GM18499 (cell line): ENCODE data around the gene XPNPEP1.
A peak's percentile ranks its signal among the peaks of the same experiment; 100 is the strongest.

Experiments used
- ATAC-seq: cut with Tn5 transposase; IDR thresholded peaks from one replicate; pipeline ENCODE4 v1.9.1; 2021; ENCODE audit warnings: moderate number of reproducible peaks; ENCODE audit not compliant: insufficient read depth, unreplicated experiment

Gene XPNPEP1

DNA sequence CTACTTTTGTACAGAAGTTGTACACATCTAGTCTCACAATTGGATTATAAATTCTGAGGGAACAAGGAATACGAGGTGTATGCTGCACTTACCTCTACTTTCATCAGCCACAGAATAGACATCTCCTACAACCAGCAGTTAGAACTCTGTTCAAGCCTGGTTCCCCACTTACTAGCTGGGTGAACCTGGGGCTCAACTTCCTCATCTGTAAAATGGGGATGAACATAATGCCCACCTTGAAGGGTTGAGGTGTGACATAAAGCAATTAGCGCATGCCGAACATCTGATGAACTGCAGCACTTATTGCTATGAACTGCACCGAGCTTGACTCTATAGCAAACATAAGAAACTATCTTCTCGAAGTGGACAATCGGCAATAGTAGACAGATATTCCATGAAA lies 25.3 kb downstream of the XPNPEP1 start:
- ATAC-seq: no peak

GRCh38 chr10:109895848-109896247 lies 27.5 kb downstream of the XPNPEP1 start:
- no peak for ATAC-seq

DNA sequence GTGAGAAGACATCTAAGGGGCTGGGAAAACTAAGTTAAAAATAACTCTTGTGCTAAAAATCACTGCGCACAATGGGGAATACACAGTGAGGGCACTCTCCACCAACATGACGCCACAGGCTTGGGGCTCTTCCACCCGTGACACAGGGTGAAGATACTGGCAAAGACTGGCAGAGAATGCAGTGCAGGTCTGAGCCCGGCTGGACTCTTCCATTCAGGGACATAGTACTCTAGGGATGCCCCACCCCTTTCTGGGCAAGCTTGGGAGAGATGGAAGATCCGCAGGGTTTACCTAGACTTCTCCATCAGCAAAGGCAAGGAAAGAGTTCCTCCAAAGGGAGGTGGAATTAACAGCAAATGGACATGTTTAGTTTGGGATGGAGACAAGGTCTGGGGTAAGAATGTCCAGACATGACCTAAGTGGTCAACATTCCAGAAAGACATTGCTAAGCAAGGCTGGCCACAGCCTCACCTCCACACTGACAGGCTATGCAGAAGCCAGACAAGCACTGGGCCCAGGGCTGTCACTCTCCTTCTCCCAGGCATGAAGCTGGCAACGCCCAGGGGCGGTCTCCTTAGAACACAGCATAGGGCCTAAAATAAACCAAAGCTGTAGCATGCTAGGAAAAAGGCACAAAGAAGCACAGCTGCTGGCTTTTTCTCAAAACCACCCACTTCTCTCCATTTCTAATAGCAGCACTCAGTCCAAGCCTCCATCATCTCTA lies 28.1 kb downstream of the XPNPEP1 start:
- ATAC-seq: no peak

DNA sequence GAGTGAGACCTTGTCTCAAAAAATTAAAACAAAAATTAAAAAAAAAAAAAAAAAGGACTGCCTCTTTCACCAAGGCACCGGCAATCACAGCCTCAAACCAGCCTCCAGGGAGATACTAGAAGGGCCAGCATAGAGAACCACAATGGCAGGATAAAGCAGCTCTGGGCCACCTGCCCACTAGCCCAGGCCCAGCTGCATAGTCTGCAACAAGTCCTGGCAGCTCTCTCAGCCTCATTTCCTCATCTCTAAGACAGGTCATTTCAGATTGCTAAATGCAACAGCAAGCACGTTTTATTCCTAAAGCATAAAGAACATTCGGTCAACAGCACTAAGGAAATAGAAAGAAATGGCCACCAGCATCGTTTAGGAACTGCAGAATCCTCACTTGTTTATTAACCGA lies 28.8 kb downstream of the XPNPEP1 start:
- no peak for ATAC-seq

DNA sequence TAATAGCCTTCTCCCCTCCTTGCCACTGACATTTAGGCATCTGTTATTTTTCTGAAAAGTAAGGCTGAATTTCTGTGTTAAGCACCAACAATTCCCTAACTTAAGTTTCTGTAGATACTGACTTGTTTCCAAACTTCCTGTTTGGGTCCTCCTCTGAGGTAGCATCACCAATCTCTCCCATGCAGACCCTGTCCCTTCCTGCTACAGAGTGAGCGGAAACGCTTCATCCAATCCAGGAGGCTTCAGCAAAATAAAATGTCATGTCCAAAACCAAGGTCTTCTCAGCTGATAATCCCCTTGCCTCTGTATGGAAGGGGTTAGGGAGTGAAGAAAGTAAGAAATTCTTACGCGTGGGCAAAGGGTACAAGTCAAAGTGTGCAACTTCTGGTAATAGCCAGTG lies 29.9 kb downstream of the XPNPEP1 start:
- no peak for ATAC-seq

DNA sequence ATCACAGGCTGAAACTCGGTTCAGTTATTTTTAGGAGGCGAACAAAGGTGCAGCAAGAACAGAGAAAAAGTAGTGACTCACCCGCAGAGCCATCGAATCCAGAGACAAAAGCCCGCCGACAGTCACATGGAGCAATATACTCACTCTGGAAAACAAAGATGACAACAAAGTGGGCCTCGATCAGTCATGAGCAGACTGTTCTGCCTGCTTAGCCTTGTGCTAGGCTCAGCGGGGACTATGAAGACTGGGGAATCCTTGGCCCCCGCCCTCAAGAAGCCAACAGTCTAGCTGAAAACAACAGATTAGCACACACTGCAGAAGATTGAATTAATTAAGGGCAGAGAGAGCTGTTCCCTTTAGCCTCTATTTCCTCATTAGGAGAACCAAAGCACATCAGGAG lies 30.4 kb downstream of the XPNPEP1 start:
- no peak for ATAC-seq

DNA sequence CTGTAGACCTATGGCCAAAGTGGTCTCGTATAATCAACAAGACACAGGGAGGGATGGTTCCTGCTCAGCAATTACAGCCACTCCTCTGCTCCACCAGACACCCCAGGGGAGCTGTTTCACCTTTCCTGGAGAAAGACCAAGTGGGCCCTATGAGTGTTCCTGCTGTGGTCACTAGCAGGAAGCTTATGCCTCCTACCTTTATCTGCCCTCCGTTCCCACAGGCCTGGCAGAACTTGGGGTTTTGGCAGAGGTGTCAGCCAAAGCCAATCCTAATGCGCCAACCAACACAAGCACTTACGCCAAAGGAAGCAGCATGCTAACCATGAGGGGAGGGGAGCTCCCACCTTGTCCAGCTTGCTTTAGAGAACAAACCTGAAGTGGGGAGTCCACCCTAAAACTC lies 31.2 kb downstream of the XPNPEP1 start:
- ATAC-seq: no peak

DNA sequence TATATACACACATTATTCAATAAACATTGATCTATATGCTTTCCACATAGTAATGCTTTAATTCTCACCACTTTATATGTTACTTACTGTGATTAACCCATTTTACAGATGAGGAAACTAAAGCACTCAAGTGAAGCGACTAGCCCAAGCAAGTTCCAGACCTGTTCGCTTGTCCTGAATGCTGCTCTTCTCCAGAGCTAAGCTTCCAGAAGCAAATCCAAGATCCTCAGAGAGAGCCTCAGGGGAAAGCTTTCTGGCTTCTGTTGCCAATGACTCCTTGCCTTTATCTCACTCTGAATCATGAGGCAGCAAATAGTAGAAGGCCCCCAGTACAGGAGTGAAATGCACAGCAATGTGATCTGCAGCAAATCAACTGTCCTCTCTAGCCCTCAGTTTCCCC lies 32.2 kb downstream of the XPNPEP1 start:
- no peak for ATAC-seq

GRCh38 chr10:109889867-109890266 lies 33.4 kb downstream of the XPNPEP1 start:
- ATAC-seq: no peak

DNA sequence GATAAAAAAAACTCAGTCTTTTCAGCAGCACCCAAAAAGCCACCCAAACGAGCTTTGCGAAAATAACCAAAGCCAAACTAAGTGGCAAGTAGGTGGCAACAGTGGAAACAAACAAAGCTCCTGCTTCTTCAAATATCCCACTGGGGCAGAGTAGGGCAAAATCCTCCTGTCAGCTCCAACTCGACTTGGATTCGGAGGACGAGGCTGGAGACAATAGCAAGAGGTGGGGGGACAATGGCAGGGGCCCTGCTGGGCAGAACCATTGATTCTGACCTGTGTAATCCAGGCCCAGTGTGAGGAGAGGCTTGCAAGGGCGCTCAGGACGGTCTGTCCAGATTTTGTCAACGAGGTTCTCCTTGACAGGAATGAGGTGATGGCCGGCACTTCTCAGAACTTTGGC lies 35.5 kb downstream of the XPNPEP1 start:
- ATAC-seq: no peak

GRCh38 chr10:109887243-109887642 lies 36.1 kb downstream of the XPNPEP1 start:
- ATAC-seq: no peak

DNA sequence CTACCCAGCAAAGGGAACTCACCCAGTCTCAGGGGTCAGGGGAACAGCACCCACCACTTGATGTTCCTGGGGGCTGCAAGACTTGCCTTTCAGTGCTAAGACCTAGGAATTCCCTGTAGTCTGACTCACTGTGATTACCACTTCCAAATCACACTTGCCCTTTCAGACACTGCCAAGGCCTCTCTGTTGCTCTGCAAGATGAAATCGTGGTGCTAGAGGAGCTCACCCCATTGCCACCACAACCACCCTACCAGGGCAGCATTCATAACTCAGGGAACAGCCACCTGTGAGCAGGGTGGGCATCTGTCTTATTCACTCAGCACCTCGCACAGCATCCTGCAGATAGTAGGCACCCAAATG lies 36.5 kb downstream of the XPNPEP1 start:
- no peak for ATAC-seq

- ATAC-seq: no peak
Measured at GRCh38 chr10:109886037-109886780, 37.1 kb downstream of the XPNPEP1 start.

- peak; percentile 66 for ATAC-seq
Measured at GRCh38 chr10:109883859-109884771, 39.2 kb downstream of the XPNPEP1 start.

DNA sequence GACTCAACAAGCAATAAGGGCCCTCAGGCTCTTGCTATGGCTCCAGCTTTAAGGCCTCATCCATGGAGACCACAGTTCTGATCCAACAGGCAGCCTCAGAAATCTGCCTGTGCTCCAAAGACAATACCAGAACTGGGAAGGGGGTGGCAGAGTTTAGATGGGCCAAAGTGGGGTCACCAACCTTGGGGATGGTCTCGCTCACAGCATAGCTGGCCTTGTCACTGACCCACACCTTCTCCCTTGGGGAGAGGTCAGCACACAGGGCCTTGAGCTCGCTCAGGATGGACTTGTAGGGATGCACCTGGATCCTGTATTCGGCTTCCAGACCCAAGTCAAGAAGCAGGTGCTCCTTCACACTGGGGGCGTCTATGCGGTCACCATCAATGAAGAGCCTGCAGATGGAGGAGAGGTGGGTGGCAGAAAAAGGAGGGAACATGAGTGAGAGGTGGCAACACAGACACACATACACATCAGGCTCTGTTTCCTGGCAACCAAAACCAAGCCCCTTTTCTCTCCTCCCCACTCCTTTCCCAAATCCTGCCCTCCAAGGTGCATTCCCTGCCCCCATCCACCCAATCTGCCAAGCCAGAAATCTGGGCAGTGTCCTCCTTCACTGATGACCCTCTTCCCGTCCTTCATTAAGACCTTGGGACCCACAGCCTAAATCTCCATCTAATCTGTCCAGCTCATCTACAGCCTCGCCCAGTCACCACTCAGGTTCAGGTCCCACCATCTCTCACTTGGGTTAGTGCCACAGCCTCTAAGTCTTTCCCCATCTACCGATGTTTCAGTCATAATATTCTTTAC lies 40.9 kb downstream of the XPNPEP1 start:
- no peak for ATAC-seq

DNA sequence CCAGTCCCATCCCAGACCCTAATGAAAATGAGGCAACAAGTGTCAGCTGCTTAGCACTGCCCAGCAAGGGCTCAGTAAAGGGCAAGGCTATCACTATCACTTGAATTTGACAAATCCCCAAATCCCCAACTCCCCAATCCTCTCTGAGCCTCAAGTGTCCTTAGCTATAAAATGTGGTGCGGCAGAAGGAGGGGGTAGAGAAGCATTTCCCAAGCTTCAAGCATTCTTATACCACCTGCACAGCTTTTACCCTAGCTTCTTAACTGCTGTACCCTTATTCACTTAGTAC lies 41.6 kb downstream of the XPNPEP1 start:
- ATAC-seq: no peak

DNA sequence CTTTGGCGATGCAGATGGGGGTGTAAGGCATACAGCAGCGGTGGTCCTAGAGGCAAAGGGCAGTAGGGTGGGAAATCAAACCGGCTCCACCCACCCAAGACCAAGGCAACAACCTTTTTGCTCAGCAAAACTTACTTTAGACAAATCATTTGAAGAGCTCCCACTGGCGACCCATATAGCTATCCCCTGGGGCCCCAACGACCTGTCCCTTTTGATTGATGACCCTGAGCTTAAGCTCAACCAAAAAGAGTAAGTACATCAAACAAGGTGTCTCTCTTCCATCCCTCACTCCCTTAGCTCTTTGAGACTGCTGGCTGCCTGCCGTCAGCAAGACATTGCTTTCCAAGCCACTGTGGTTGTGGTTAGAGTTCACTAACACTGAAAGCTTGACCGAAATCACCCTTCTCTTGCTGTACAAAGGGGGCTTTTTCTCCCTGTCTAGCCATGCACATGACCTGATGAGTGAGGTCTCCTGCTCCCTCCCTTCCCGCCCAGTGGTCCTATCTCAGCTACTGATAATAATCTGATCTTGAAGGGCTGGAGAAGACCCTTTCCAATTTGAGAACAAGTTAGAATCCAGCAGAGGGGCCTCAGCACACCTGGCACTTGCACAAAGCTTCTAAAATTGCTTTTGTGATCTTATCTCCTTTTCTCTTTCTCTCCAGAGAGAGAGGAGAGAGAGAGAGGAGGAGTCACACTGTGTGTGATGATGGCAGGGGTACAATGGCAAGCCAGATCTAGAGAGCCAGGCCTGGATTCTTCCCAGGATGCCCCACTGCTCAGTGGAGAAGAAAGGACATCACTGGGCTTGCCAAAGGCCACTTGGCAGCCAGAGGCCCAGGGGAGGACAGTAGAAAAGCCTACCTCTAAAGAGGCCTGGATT lies 42.2 kb downstream of the XPNPEP1 start:
- ATAC-seq: peak; percentile 39

GRCh38 chr10:109877546-109877945 lies 45.8 kb downstream of the XPNPEP1 start:
- no peak for ATAC-seq
